ENCODE data around the gene MYOZ3. TPM values are rescaled to one million over a fixed set of nuclear protein-coding genes. Genes with fewer than 3 reads are reported as not detected.
A peak's percentile ranks its signal among the peaks of the same experiment; 100 is the strongest.

Gene MYOZ3
- total and polyA plus RNA-seq, 2 of the 8 experiments (the other 6 are each of a cell fraction or from before 2014, with no cell fraction given): 9.6 to 19.1 TPM

- TF ChIP-seq GABPA (IDR thresholded peaks at IDR 0.05; ENCODE audit: borderline replicate concordance, insufficient read depth, low read length) (peak; percentile 16; the same call in 1 of the 2 replicates), EZH2 (IDR thresholded peaks at IDR 0.05; ENCODE audit: low read depth, low read length, severe bottlenecking) (no peak), POU5F1 (IDR thresholded peaks at IDR 0.05; ENCODE audit: low read depth, low read length) (no peak), ZNF274 (IDR thresholded peaks at IDR 0.05; ENCODE audit: borderline replicate concordance, extremely low read depth, low read length) (no peak), TCF12 (IDR thresholded peaks at IDR 0.05; ENCODE audit: low read depth, low read length) (no peak), SIN3A (conservative IDR thresholded peaks at IDR 0.05 in 1 of 2, IDR thresholded peaks at IDR 0.05 in 1 of 2; ENCODE audit: low read depth in 1 of 2, low read length in 2 of 2) (peak in 1 of 2 experiments; percentile 76; a peak in 2 of 4 replicates)
- TF ChIP-seq, protein P1, sequence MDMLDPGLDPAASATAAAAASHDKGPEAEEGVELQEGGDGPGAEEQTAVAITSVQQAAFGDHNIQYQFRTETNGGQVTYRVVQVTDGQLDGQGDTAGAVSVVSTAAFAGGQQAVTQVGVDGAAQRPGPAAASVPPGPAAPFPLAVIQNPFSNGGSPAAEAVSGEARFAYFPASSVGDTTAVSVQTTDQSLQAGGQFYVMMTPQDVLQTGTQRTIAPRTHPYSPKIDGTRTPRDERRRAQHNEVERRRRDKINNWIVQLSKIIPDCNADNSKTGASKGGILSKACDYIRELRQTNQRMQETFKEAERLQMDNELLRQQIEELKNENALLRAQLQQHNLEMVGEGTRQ (IDR thresholded peaks at IDR 0.05; ENCODE audit: low read length): no peak
These were observed 39.7 kb downstream of the MYOZ3 start, which contains the start of gene RBM22 (continued) for GRCh38 chr5:150700594-150701377.
